SK-N-SH (cell line): ENCODE results near the gene ACVR1C. TPM values are rescaled to one million over a fixed set of nuclear protein-coding genes. Genes with fewer than 3 reads are reported as not detected.

ENCODE experiments used
- CTCF ChIA-PET: fragments of 300-600, 350-600 bp; formaldehyde crosslinking; extraction: SDS; loops from one replicate; lab custom pipeline; 2021; lab: Yijun Ruan, JAX
- POLR2A ChIA-PET: fragments of 350-600 bp; sonication (Branson Sonifier 250); formaldehyde crosslinking; extraction: SDS; loops from one replicate; lab custom pipeline; 2020; ENCODE audit warnings: antibody characterized with exemption, inconsistent platforms; lab: Yijun Ruan, JAX
- DNase-seq: peaks from one replicate; pipeline ENCODE4 v3.0.0; 2012
- H2AFZ ChIP-seq: fragments of 200-600 bp; sonication (generic); 2 replicates; pipeline ENCODE4 v1.8.1; 2016; ENCODE audit warnings: antibody characterized with exemption, mild to moderate bottlenecking, low read depth
- H3F3A ChIP-seq: fragments of 200-600 bp; sonication (generic); replicated peaks from 2 replicates; pipeline ENCODE3; 2016; ENCODE audit warnings: antibody characterized with exemption, mild to moderate bottlenecking; ENCODE audit not compliant: insufficient read depth
- H3K27ac ChIP-seq, 2 experiments: fragments of 200-500 bp in 1 of 2; fragments of 200-600 bp in 1 of 2; sonication (Bioruptor generic) in 1 of 2; sonication (generic), shearing (Covaris generic) in 1 of 2; 2 replicates each; pipeline versions ENCODE4 v1.5.1 to v1.6.1; 2014 to 2016; ENCODE audit warnings: low read depth in 2 of 2, inconsistent platforms in 1 of 2, low read length in 1 of 2, mild to moderate bottlenecking in 1 of 2, mixed read lengths in 1 of 2
- H3K27me3 ChIP-seq: fragments of 200-600 bp; sonication (generic), shearing (Covaris generic); 2 replicates; pipeline ENCODE4 v1.6.1; 2016; ENCODE audit warnings: mixed run types; ENCODE audit not compliant: insufficient read depth
- H3K36me3 ChIP-seq, 2 experiments: fragments of 200-500 bp in 1 of 2; fragments of 200-600 bp in 1 of 2; sonication (Bioruptor generic) in 1 of 2; sonication (generic) in 1 of 2; replicated peaks in 1 of 2; 2 replicates each; pipeline versions ENCODE3 to v1.5.1; 2014 to 2016; ENCODE audit warnings: low read length in 1 of 2, mild to moderate bottlenecking in 1 of 2; ENCODE audit not compliant: insufficient read depth in 2 of 2, control insufficient read depth in 1 of 2
- H3K4me1 ChIP-seq, 2 experiments: fragments of 200-500 bp in 1 of 2; fragments of 200-600 bp in 1 of 2; sonication (Bioruptor generic) in 1 of 2; sonication (generic), shearing (Covaris generic) in 1 of 2; 2 replicates each; pipeline versions ENCODE4 v1.5.1 to v1.6.1; 2014 to 2016; ENCODE audit warnings: low read depth in 1 of 2, low read length in 1 of 2, mixed run types in 1 of 2; ENCODE audit not compliant: insufficient read depth in 2 of 2, control insufficient read depth in 1 of 2
- H3K4me2 ChIP-seq: fragments of 200-600 bp; sonication (generic), shearing (Covaris generic); 2 replicates; pipeline ENCODE4 v1.6.1; 2017; ENCODE audit warnings: mixed run types
- H3K4me3 ChIP-seq, 2 experiments: fragments of 200-500 bp in 1 of 2; fragments of 200-600 bp in 1 of 2; sonication (Bioruptor generic) in 1 of 2; sonication (generic), shearing (Covaris generic) in 1 of 2; 2 replicates each; pipeline versions ENCODE4 v1.5.1 to v1.8.1; 2014 to 2016; ENCODE audit warnings: low read depth in 2 of 2, inconsistent platforms in 1 of 2, low read length in 1 of 2, mild to moderate bottlenecking in 1 of 2, mixed read lengths in 1 of 2, moderate library complexity in 1 of 2
- H3K79me2 ChIP-seq: fragments of 200-600 bp; sonication (generic); 2 replicates; pipeline ENCODE4 v1.8.1; 2017; ENCODE audit warnings: mild to moderate bottlenecking; ENCODE audit not compliant: insufficient read depth
- H3K9ac ChIP-seq: fragments of 200-600 bp; sonication (generic); 2 replicates; pipeline ENCODE4 v1.6.1; 2017; ENCODE audit warnings: mixed run types
- H3K9me2 ChIP-seq: fragments of 200-600 bp; sonication (generic); 2 replicates; pipeline ENCODE4 v1.6.1; 2017; ENCODE audit warnings: mixed run types
- H3K9me3 ChIP-seq: fragments of 200-600 bp; sonication (generic); 2 replicates; pipeline ENCODE4 v1.6.1; 2017; ENCODE audit warnings: mixed run types, mild to moderate bottlenecking, moderate library complexity
- H4K20me1 ChIP-seq: fragments of 200-600 bp; sonication (generic); 2 replicates; pipeline ENCODE4 v1.6.1; 2017; ENCODE audit warnings: mild to moderate bottlenecking, mixed run types; ENCODE audit not compliant: insufficient read depth
- CHD2 ChIP-seq: fragments of 150-350 bp; IDR thresholded peaks from 2 replicates; pipeline ENCODE4 v1.6.1; 2018; ENCODE audit warnings: low read length; ENCODE audit not compliant: partially characterized antibody
- ELF1 ChIP-seq: IDR thresholded peaks from 2 replicates; pipeline ENCODE4 v1.4.0; 2012
- EZH2phosphoT487 ChIP-seq: fragments of 200-600 bp; sonication (generic); IDR thresholded peaks from 2 replicates; pipeline ENCODE4 v1.6.1; 2017; ENCODE audit warnings: low read depth, mixed run types, mild to moderate bottlenecking, antibody characterized with exemption, moderate library complexity, borderline replicate concordance
- FOSL2 ChIP-seq: IDR thresholded peaks from 2 replicates; pipeline ENCODE4 v1.4.0; 2012; ENCODE audit warnings: low read depth, mild to moderate bottlenecking, moderate library complexity, borderline replicate concordance
- FOXJ3 ChIP-seq: sonication (generic); formaldehyde crosslinking; IDR thresholded peaks from 2 replicates; pipeline ENCODE4 v1.5.1; 2020; ENCODE audit warnings: mild to moderate bottlenecking, missing genetic modification reagents
- GABPA ChIP-seq: IDR thresholded peaks from 2 replicates; pipeline ENCODE4 v1.4.0; 2012; ENCODE audit warnings: low read depth, mild to moderate bottlenecking
- JUND ChIP-seq: IDR thresholded peaks from 2 replicates; pipeline ENCODE4 v1.4.0; 2012
- MEF2A ChIP-seq: IDR thresholded peaks from 2 replicates; pipeline ENCODE4 v1.4.0; 2012; ENCODE audit warnings: low read depth, borderline replicate concordance
- MXI1 ChIP-seq: IDR thresholded peaks from 2 replicates; pipeline ENCODE4 v1.6.1; 2012; ENCODE audit warnings: mild to moderate bottlenecking, low read depth, low read length, improper control_type of control experiment
- NFIC ChIP-seq: IDR thresholded peaks from 2 replicates; pipeline ENCODE4 v1.4.0; 2012; ENCODE audit warnings: borderline replicate concordance
- NRF1 ChIP-seq: IDR thresholded peaks from 2 replicates; pipeline ENCODE4 v1.6.1; 2012; ENCODE audit warnings: low read depth, mild to moderate bottlenecking, low read length
- POLR2AphosphoS5 ChIP-seq: IDR thresholded peaks from 2 replicates; pipeline ENCODE4 v1.6.1; 2012; ENCODE audit warnings: low read depth, low read length
- RAD21 ChIP-seq: IDR thresholded peaks from 2 replicates; pipeline ENCODE4 v1.6.1; 2012; ENCODE audit warnings: mild to moderate bottlenecking, low read length
- RFX5 ChIP-seq: IDR thresholded peaks from 2 replicates; pipeline ENCODE4 v1.6.1; 2012; ENCODE audit warnings: mild to moderate bottlenecking, improper control_type of control experiment, low read length
- TEAD4 ChIP-seq: IDR thresholded peaks from 2 replicates; pipeline ENCODE4 v1.4.0; 2012; ENCODE audit warnings: mild to moderate bottlenecking, borderline replicate concordance; ENCODE audit not compliant: insufficient read depth
- YY1 ChIP-seq: IDR thresholded peaks from 2 replicates; pipeline ENCODE4 v1.4.0; 2012; ENCODE audit warnings: low read depth, mild to moderate bottlenecking
- WGBS: methylation state at CpG from one replicate; pipeline ENCODE4 v1.1.6; 2017; ENCODE audit warnings: low lambda C conversion rate; 5-methylcytosine and 5-hydroxymethylcytosine counted together
- polyA plus RNA-seq, 3 experiments: library from polyadenylated mRNA; depleted of rRNA; stranded (reverse); fragments of >200 nt; gene quantifications; 2 replicates each; pipeline ENCODE4 v1.2.3, GENCODE V29; 2012
- TF ChIP-seq, protein P1 (sequence below): IDR thresholded peaks from 2 replicates; pipeline ENCODE4 v1.6.1; 2012; ENCODE audit warnings: mild to moderate bottlenecking, low read depth, low read length, moderate library complexity
- TF ChIP-seq, protein P2 (sequence below): IDR thresholded peaks from 2 replicates; pipeline ENCODE4; 2012
- TF ChIP-seq, protein P3 (sequence below): fragments of 200-600 bp; sonication (generic); IDR thresholded peaks from 2 replicates; pipeline ENCODE4 v1.6.1; 2017; ENCODE audit warnings: antibody characterized with exemption, mild to moderate bottlenecking, moderate library complexity

Gene ACVR1C
- polyA plus RNA-seq, 1 of the 3 experiments (the other 2 are of a cell fraction) = 0.03 TPM

DNA sequence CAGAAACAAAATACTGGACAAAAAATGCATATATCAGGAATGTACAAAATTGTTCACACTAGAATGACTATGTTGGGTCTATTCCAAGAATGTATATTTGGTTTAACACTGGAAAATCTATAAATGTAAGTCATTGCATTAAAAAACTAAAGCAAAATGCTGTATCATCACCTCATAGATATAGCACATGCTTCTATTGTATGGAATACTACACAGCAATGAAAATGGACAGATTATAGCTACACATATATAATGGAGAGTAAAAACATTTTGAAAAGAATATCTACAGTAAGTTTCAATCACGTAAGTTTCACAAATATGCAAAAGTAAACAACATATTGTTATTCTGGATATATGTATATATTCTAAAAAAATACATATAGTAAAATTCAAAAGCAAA is 91.8 kb downstream of the ACVR1C start:
- no peaks in the 10 kb centered on the region for H3K4me1 ChIP-seq
- no peak overlapping the region for H3K9ac ChIP-seq
- no peaks in the 10 kb centered on the region for H3K9me3 ChIP-seq
- H3K4me3 ChIP-seq = no peak overlapping the region
- CTCF ChIA-PET = no interaction called here
- H3K9me2 ChIP-seq = no peaks in the 10 kb centered on the region
- no peak for DNase-seq
- WGBS = 0% methylated on average over 1 of the region's 1 CpG
- no peak overlapping the region for H3K4me2 ChIP-seq
- H4K20me1 ChIP-seq = no peaks in the 10 kb centered on the region
- H3K27me3 ChIP-seq = no peaks in the 10 kb centered on the region; the same call in 1 of the 2 replicates
- POLR2A ChIA-PET = no interaction called here
- TF ChIP-seq GABPA (no peak), MEF2A (no peak), NRF1 (no peak), POLR2AphosphoS5 (no peak), RAD21 (no peak), RFX5 (no peak), CHD2 (no peak), FOXJ3 (CRISPR knock-in tag) (no peak), YY1 (no peak), NFIC (no peak), TEAD4 (no peak), EZH2phosphoT487 (no peak), ELF1 (no peak), JUND (no peak), MXI1 (no peak), FOSL2 (no peak)
- TF ChIP-seq, protein P1, sequence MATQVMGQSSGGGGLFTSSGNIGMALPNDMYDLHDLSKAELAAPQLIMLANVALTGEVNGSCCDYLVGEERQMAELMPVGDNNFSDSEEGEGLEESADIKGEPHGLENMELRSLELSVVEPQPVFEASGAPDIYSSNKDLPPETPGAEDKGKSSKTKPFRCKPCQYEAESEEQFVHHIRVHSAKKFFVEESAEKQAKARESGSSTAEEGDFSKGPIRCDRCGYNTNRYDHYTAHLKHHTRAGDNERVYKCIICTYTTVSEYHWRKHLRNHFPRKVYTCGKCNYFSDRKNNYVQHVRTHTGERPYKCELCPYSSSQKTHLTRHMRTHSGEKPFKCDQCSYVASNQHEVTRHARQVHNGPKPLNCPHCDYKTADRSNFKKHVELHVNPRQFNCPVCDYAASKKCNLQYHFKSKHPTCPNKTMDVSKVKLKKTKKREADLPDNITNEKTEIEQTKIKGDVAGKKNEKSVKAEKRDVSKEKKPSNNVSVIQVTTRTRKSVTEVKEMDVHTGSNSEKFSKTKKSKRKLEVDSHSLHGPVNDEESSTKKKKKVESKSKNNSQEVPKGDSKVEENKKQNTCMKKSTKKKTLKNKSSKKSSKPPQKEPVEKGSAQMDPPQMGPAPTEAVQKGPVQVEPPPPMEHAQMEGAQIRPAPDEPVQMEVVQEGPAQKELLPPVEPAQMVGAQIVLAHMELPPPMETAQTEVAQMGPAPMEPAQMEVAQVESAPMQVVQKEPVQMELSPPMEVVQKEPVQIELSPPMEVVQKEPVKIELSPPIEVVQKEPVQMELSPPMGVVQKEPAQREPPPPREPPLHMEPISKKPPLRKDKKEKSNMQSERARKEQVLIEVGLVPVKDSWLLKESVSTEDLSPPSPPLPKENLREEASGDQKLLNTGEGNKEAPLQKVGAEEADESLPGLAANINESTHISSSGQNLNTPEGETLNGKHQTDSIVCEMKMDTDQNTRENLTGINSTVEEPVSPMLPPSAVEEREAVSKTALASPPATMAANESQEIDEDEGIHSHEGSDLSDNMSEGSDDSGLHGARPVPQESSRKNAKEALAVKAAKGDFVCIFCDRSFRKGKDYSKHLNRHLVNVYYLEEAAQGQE = no peak
- TF ChIP-seq, protein P2, sequence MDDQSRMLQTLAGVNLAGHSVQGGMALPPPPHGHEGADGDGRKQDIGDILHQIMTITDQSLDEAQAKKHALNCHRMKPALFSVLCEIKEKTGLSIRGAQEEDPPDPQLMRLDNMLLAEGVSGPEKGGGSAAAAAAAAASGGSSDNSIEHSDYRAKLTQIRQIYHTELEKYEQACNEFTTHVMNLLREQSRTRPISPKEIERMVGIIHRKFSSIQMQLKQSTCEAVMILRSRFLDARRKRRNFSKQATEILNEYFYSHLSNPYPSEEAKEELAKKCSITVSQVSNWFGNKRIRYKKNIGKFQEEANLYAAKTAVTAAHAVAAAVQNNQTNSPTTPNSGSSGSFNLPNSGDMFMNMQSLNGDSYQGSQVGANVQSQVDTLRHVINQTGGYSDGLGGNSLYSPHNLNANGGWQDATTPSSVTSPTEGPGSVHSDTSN = no peak
- TF ChIP-seq, protein P3, sequence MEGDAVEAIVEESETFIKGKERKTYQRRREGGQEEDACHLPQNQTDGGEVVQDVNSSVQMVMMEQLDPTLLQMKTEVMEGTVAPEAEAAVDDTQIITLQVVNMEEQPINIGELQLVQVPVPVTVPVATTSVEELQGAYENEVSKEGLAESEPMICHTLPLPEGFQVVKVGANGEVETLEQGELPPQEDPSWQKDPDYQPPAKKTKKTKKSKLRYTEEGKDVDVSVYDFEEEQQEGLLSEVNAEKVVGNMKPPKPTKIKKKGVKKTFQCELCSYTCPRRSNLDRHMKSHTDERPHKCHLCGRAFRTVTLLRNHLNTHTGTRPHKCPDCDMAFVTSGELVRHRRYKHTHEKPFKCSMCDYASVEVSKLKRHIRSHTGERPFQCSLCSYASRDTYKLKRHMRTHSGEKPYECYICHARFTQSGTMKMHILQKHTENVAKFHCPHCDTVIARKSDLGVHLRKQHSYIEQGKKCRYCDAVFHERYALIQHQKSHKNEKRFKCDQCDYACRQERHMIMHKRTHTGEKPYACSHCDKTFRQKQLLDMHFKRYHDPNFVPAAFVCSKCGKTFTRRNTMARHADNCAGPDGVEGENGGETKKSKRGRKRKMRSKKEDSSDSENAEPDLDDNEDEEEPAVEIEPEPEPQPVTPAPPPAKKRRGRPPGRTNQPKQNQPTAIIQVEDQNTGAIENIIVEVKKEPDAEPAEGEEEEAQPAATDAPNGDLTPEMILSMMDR = no peak
- no peaks in the 10 kb centered on the region for H3K79me2 ChIP-seq
- H2AFZ ChIP-seq = no peak overlapping the region
- no peaks in the 10 kb centered on the region for H3K36me3 ChIP-seq
- H3F3A ChIP-seq = no peaks in the 10 kb centered on the region
- H3K27ac ChIP-seq = no peak overlapping the region
